A673 (cell line): ENCODE measurements around the gene DNAJB12.

ENCODE experiments used
- EZH2 ChIP-seq: fragments of 200-600 bp; sonication (generic); IDR thresholded peaks from 2 replicates; pipeline ENCODE4 v1.6.1; 2017; ENCODE audit warnings: borderline replicate concordance, low read depth, mild to moderate bottlenecking, mixed read lengths, antibody characterized with exemption, low read length; ENCODE audit not compliant: poor library complexity, severe bottlenecking
- TF ChIP-seq, protein P1 (sequence below): fragments of 300-800, 200-600 bp; sonication (generic); conservative IDR thresholded peaks from 2 replicates; pipeline ENCODE4 v1.5.1; 2017; ENCODE audit warnings: low read depth, mild to moderate bottlenecking, antibody characterized with exemption, low read length, moderate library complexity, mixed read lengths

DNA sequence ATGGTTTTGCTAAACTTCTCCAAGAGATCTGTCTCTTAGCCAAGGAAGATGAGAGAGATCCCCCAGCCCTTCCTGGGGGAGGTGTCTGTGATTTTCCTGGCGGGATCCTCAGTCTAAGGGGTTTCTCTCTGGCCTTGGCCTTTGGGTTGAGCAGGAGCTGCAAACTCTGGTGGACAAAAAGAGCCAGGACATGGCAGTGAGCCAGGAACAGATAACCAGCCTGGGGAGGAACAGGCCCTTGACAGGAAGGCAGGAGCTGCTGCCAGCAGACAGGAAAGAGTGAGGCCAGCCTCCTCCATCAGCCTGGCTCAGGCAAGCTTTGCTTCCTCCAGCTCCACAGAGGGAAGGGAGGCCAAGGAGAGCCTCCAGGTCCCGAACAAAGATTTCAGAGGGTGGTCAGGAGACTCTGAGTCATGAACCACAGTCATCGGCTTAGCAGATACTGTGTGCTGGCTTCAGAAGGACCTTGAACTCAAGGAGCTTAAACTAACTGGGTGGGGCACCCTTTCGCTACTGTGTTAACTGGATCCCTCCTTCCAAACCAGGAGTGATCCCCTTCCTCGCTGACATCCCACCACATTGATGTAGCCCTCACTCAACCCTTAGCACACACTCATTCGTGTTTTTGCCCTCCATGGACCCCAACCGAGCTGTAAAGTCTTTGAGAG is 46.3 kb downstream of the DNAJB12 start:
- TF ChIP-seq, protein P1, sequence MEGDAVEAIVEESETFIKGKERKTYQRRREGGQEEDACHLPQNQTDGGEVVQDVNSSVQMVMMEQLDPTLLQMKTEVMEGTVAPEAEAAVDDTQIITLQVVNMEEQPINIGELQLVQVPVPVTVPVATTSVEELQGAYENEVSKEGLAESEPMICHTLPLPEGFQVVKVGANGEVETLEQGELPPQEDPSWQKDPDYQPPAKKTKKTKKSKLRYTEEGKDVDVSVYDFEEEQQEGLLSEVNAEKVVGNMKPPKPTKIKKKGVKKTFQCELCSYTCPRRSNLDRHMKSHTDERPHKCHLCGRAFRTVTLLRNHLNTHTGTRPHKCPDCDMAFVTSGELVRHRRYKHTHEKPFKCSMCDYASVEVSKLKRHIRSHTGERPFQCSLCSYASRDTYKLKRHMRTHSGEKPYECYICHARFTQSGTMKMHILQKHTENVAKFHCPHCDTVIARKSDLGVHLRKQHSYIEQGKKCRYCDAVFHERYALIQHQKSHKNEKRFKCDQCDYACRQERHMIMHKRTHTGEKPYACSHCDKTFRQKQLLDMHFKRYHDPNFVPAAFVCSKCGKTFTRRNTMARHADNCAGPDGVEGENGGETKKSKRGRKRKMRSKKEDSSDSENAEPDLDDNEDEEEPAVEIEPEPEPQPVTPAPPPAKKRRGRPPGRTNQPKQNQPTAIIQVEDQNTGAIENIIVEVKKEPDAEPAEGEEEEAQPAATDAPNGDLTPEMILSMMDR: no peak
- no peak for TF ChIP-seq EZH2
